Stimulated activated CD4-positive, alpha-beta T cell treated with anti-CD3 and anti-CD28 coated beads, Interleukin-12 subunit alpha, Interleukin-12 subunit beta, amount 100 ng/mL, for 24 hours (primary cell): ENCODE measurements around the gene ZFYVE19.

Experiments used
- DNase-seq, 2 experiments: peaks; one replicate each; pipeline ENCODE4 v3.0.0-alpha.2; 2020; ENCODE audit warnings: low read depth in 2 of 2

The ZFYVE19 gene

GRCh38 chr15:40775740-40776536 is 31.0 kb upstream of the ZFYVE19 start:
- DNase-seq = no peak

GRCh38 chr15:40776537-40777141 is 30.2 kb upstream of the ZFYVE19 start:
- no peak for DNase-seq

GRCh38 chr15:40782609-40783227 is 24.2 kb upstream of the ZFYVE19 start:
- DNase-seq = peak; percentile 58 to 65

DNA sequence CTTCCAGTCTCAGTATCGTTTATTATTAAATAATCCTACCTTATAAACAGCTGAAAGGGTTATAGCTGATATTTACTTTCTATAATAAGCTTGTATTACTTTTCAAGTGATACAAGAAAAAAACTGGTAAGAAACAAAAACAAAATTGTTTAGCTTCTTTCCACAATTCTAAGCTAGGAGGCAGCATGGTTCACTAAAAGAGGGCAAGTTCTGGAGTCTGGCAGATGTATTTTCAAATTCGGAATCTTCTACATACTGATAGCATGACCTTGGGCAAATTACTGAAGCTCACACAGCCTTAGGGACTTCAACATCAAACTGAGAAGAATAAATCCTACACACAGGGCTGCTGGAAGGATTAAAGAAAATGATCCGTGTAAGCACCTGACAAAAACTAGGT is 21.7 kb upstream of the ZFYVE19 start:
- DNase-seq = no peak

DNA sequence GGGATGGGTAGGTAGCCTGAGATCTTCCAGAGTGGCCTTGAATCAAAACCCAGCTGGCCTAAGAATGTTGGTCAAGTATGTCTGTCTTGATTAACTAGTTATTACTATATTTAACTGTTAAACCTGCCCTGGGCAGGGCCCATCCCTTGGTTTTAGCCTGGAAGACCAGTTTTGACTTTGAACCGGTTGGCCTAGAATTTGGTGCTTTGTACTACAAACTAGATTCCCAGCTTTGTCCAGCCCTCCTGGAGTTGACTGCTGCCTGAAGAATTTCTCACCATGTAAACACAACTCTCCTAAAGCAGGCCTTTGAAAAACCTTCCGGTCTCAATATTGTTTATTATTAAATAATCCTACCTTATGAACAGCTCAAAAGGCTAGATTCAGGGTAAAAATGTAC is 21.1 kb upstream of the ZFYVE19 start:
- no peak for DNase-seq

- peak in 1 of 2 experiments; percentile 66 for DNase-seq
Observed at GRCh38 chr15:40787344-40787841, 19.5 kb upstream of the ZFYVE19 start.

DNA sequence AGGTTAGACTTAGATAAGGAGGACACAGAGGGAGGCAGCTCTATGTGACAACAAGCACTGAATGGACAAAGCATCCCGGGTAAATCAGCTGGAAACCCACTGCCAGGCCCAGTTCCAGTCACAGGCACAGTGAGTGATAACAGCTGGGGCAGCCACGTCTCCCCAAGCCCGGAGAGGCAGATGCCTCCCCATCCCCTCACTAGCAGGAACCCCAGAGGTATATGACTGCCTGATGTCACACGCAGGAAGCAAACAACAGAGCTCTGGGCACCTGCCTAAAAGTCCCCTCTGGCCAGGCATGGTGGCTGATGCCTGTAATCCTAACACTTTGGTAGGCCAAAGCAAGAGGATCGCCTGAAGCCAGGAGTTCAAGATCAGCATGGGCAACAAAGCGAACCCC is 18.9 kb upstream of the ZFYVE19 start:
- no peak for DNase-seq

- no peak for DNase-seq
Observed at GRCh38 chr15:40789119-40789518, 17.8 kb upstream of the ZFYVE19 start.

GRCh38 chr15:40789999-40790398 is 16.9 kb upstream of the ZFYVE19 start:
- no peak for DNase-seq

DNA sequence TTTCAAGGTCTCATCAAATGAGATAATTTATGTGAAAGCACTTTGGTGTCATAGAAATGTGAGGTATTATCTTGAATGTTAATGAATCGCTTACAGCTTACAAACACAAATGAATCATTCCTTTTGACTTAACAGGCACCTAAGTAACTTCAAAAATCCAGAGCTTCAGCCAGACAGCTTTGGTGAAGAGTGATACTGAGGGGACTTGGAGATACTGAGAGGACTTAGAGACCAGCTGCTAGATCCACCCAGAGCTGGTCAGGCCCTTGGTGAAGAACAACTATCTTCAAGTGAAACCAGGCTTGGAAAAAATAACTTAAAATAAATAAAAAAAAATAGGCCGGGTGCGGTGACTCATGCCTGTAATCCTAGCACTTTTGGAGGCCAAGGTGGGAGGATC is 16.2 kb upstream of the ZFYVE19 start:
- DNase-seq = no peak

- DNase-seq = no peak
Observed at GRCh38 chr15:40792394-40792793, 14.5 kb upstream of the ZFYVE19 start.

GRCh38 chr15:40793216-40793989 is 13.5 kb upstream of the ZFYVE19 start:
- DNase-seq = no peak

DNA sequence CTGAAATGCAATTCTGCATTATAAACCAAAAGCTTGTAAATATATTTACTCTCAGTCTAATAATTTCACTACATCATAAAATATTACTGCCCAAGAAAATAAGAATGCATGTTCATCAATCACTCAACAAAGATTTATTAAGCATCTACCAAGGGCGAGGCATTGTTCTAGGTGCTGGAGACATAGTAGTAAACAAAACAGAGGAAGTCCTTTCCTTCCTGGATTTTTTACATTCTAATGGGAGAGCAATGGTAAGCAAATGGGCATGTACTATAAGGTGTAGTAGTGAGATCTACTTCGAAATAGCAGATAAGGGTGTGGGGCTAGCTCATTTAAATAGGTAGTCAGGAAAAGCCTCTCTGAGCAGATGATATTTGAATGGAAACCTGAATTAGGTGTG is 10.8 kb upstream of the ZFYVE19 start:
- no peak for DNase-seq

- DNase-seq = no peak
Observed at GRCh38 chr15:40796512-40796911, 10.4 kb upstream of the ZFYVE19 start.

DNA sequence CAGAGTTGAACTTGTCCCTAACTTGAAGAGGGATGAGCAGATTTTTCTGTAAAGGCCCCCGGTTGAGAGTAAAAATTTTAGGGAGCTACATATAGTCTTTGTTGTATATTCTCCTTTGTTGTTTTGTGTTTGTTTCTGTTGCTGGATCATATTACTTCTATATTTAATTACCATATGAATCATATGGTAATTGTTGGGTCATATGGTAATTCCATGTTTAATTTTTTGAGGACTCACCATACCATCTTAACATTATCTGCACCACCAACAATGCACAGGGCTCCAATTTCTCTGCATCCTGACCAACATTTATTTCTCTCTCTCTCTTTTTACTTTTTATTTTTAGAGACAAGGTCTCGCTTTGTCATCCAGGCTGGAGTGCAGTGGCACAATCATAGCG is 7.4 kb upstream of the ZFYVE19 start:
- no peak for DNase-seq

GRCh38 chr15:40803076-40803475 is 3.8 kb upstream of the ZFYVE19 start:
- DNase-seq = no peak

DNA sequence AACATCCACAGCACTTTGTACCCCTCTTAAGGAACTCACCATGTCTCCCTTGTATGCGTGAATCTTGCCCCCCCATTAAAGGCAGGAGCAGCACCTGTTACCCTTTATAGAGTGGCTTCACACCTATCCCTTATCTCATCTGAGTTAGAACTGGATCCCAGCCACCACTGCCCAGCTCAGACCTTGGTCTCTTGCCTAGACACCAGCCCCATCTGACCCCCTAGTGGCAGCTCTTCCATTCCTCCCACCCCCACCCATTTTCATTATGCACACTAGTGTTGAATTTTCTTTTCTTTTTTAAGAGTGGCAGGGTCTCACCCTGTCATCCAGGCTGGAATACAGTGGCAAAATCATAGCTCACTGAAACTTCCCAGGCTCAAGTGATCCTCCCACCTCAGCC is 3.2 kb upstream of the ZFYVE19 start:
- DNase-seq = no peak

- no peak for DNase-seq
Observed at GRCh38 chr15:40806672-40807027, 239 bp upstream of the ZFYVE19 start.

- no peak for DNase-seq
Observed at GRCh38 chr15:40807888-40808461, 1.1 kb downstream of the ZFYVE19 start.

DNA sequence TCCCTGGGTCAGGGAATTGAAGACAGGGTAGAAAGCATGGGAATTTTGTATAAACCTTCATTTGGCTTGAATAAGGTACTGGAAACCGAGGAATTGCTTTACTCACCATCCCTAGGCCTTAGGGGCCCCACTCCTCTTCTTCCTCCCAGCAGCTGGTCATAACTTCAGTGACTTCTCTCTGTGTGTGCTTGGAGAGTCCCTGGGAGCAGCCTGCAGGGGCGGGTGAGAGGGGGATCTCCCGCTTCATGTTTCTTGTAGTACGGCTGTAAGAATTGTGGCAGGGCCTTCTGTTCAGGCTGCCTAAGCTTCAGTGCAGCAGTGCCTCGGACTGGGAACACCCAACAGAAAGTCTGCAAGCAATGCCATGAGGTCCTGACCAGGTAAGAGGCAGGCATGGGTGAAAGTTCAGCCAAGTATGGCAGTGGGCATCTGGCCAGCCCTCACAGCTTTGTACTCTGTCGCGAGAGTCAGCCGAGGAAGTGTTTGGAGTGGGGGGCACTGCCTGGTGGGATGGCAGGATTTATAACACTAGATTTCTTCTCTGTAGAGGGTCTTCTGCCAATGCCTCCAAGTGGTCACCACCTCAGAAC is 2.1 kb downstream of the ZFYVE19 start:
- no peak for DNase-seq

GRCh38 chr15:40812721-40813425 is 6.0 kb downstream of the ZFYVE19 start:
- no peak for DNase-seq
